A673 (cell line): Measurements from ENCODE around the gene GIGYF2.

Experiments
- EZH2 ChIP-seq: fragments of 200-600 bp; sonication (generic); IDR thresholded peaks from 2 replicates; pipeline ENCODE4 v1.6.1; 2017; ENCODE audit warnings: borderline replicate concordance, low read depth, mild to moderate bottlenecking, mixed read lengths, antibody characterized with exemption, low read length; ENCODE audit not compliant: poor library complexity, severe bottlenecking
- TF ChIP-seq, protein P1 (sequence below): fragments of 300-800, 200-600 bp; sonication (generic); conservative IDR thresholded peaks from 2 replicates; pipeline ENCODE4 v1.5.1; 2017; ENCODE audit warnings: low read depth, mild to moderate bottlenecking, antibody characterized with exemption, low read length, moderate library complexity, mixed read lengths

GRCh38 chr2:232779465-232779864, 82.3 kb downstream of the GIGYF2 start:
- TF ChIP-seq, protein P1, sequence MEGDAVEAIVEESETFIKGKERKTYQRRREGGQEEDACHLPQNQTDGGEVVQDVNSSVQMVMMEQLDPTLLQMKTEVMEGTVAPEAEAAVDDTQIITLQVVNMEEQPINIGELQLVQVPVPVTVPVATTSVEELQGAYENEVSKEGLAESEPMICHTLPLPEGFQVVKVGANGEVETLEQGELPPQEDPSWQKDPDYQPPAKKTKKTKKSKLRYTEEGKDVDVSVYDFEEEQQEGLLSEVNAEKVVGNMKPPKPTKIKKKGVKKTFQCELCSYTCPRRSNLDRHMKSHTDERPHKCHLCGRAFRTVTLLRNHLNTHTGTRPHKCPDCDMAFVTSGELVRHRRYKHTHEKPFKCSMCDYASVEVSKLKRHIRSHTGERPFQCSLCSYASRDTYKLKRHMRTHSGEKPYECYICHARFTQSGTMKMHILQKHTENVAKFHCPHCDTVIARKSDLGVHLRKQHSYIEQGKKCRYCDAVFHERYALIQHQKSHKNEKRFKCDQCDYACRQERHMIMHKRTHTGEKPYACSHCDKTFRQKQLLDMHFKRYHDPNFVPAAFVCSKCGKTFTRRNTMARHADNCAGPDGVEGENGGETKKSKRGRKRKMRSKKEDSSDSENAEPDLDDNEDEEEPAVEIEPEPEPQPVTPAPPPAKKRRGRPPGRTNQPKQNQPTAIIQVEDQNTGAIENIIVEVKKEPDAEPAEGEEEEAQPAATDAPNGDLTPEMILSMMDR, result no peak
- no peak for TF ChIP-seq EZH2
